GM12878 (cell line): Measurements from ENCODE around the gene CAPN15. TPM values are rescaled to one million over a fixed set of nuclear protein-coding genes. Genes with fewer than 3 reads are reported as not detected.

Source experiments
- ATAC-seq: fragments of 200-7000 bp; cut with Tn5 transposase; 3 replicates; pipeline ENCODE4 v1.9.1; 2020; ENCODE audit warnings: mild to moderate bottlenecking, moderate library complexity
- BruUV-seq: library from RNA; stranded (reverse); fragments of 400-500 nt; replicated peaks from 2 replicates; lab custom pipeline; 2021; lab: Mats Ljungman, UMichigan
- CTCF ChIA-PET: fragments of 300-600 bp; sonication (Branson Sonifier 250); formaldehyde crosslinking; extraction: SDS; loops from one replicate; lab custom pipeline; 2021; ENCODE audit warnings: inconsistent platforms; lab: Yijun Ruan, JAX
- POLR2A ChIA-PET: fragments of 350-600 bp; formaldehyde crosslinking; extraction: SDS; loops from one replicate; lab custom pipeline; 2021; ENCODE audit warnings: inconsistent platforms; lab: Charles Lee
- RAD21 ChIA-PET: fragments of 300-600 bp; sonication (Branson Sonifier 250); formaldehyde crosslinking; loops from one replicate; lab custom pipeline; 2023; ENCODE audit warnings: antibody characterized with exemption; ENCODE audit not compliant: unreplicated experiment; lab: Charles Lee
- SMC1A ChIA-PET: fragments of 300-600 bp; sonication (Branson Sonifier 250); formaldehyde crosslinking; loops from one replicate; lab custom pipeline; 2023; ENCODE audit not compliant: unreplicated experiment, uncharacterized antibody; lab: Charles Lee
- DNase-seq: peaks from one replicate; pipeline ENCODE4 v3.0.0-alpha.2; 2011; ENCODE audit warnings: low read depth, low spot score
- FAIRE-seq: peaks from 3 replicates; lab custom pipeline; 2011; peaks lifted over from hg19 to GRCh38; lab: Jason Lieb, UNC
- H2AFZ ChIP-seq: 2 replicates; pipeline ENCODE4 v1.6.0; 2011; ENCODE audit warnings: low read depth, low read length, control low read depth; ENCODE audit not compliant: control insufficient read depth
- H3K27ac ChIP-seq: 2 replicates; pipeline ENCODE4 v1.5.1; 2011; ENCODE audit warnings: control low read depth; ENCODE audit not compliant: control insufficient read depth, insufficient read depth
- H3K27me3 ChIP-seq, 2 experiments: replicated peaks in 1 of 2; 2 replicates each; pipeline versions ENCODE4 v1.6.0 to v1.6.1; 2011; ENCODE audit warnings: low read length in 1 of 2; ENCODE audit not compliant: control insufficient read depth in 2 of 2, insufficient read depth in 2 of 2
- H3K36me3 ChIP-seq, 2 experiments: 2 replicates each; pipeline ENCODE4 v1.5.1; 2011; ENCODE audit warnings: low read length in 1 of 2; ENCODE audit not compliant: control insufficient read depth in 2 of 2, insufficient read depth in 2 of 2
- H3K4me1 ChIP-seq: 2 replicates; pipeline ENCODE4 v1.6.1; 2011; ENCODE audit warnings: mild to moderate bottlenecking, low read length, moderate library complexity, mixed read lengths; ENCODE audit not compliant: control insufficient read depth, insufficient read depth
- H3K4me2 ChIP-seq: 2 replicates; pipeline ENCODE4 v1.6.0; 2011; ENCODE audit warnings: control low read depth; ENCODE audit not compliant: control insufficient read depth, insufficient read depth
- H3K4me3 ChIP-seq: fragments of 200-600 bp; sonication (generic); 2 replicates; pipeline ENCODE4 v1.5.1; 2016
- H3K79me2 ChIP-seq: 2 replicates; pipeline ENCODE4 v1.6.0; 2011; ENCODE audit warnings: low read length; ENCODE audit not compliant: control insufficient read depth, insufficient read depth
- H3K9ac ChIP-seq: 2 replicates; pipeline ENCODE4 v1.8.0; 2011; ENCODE audit warnings: low read length, control low read depth, mixed read lengths; ENCODE audit not compliant: control insufficient read depth, insufficient read depth
- H3K9me3 ChIP-seq: replicated peaks from 3 replicates; pipeline ENCODE4 v1.5.1; 2011; ENCODE audit warnings: mild to moderate bottlenecking, low read length; ENCODE audit not compliant: control insufficient read depth, insufficient read depth
- H4K20me1 ChIP-seq: 2 replicates; pipeline ENCODE4 v1.6.0; 2011; ENCODE audit not compliant: control insufficient read depth, insufficient read depth
- ETV6 ChIP-seq, 2 experiments: fragments of 450-650 bp in 1 of 2; IDR thresholded peaks in 1 of 2; conservative IDR thresholded peaks in 1 of 2; 2 replicates each; pipeline ENCODE4 v1.6.1; 2014; ENCODE audit warnings: antibody characterized with exemption in 1 of 2, borderline replicate concordance in 1 of 2, low read depth in 1 of 2, mild to moderate bottlenecking in 1 of 2, moderate library complexity in 1 of 2
- SMARCA5 ChIP-seq: fragments of 450-650 bp; IDR thresholded peaks from 2 replicates; pipeline ENCODE4 v1.6.1; 2017; ENCODE audit warnings: mild to moderate bottlenecking
- WGBS: methylation state at CpG from one replicate; pipeline ENCODE4 v1.1.6; 2016; ENCODE audit warnings: low lambda C conversion rate; ENCODE audit not compliant: insufficient replicate concordance, insufficient coverage; ENCODE audit errors: missing lambda C conversion rate; 5-methylcytosine and 5-hydroxymethylcytosine counted together
- in situ Hi-C: fragments of 300-500 bp; cut with MboI; formaldehyde crosslinking; loops from 9 replicates; pipeline ENCODE4 v1.14.3; 2018; ENCODE audit warnings: mixed read lengths
- intact Hi-C: fragments of 100-400 bp; cut with micrococcal nuclease; formaldehyde crosslinking; loops from one replicate; pipeline ENCODE4 v1.14.2; 2022; ENCODE audit not compliant: unreplicated experiment
- polyA plus RNA-seq, 11 experiments: library from polyadenylated mRNA; depleted of rRNA in 4 of 11; unstranded in 6 of 11; stranded (reverse) in 5 of 11; fragments of >200 nt; fragmentation: Nextera tagmentation in 4 of 11; fragmentation: Illumina TruSeq in 1 of 11; extraction: Ambion mirVana in 4 of 11; extraction: Trizol in 1 of 11; gene quantifications; 1 replicate in 1 of 11; 2 replicates in 10 of 11; pipeline versions ENCODE4 v1.2.1 to v1.2.3, GENCODE V29; 2011 to 2016; ENCODE audit warnings: inconsistent platforms in 2 of 11, missing spikeins in 2 of 11, low read depth in 1 of 11
- total RNA-seq, 4 experiments: library from RNA; depleted of rRNA in 3 of 4; stranded (reverse); fragments of >200 nt in 3 of 4; fragmentation: Illumina TruSeq in 1 of 4; extraction: Trizol in 1 of 4; gene quantifications; 2 replicates each; pipeline versions ENCODE4 v1.2.1 to v1.2.3, GENCODE V29; 2013 to 2021

Gene CAPN15
- total and polyA plus RNA-seq, 10 of the 15 experiments (the other 5 are each of a cell fraction or from before 2014, with no cell fraction given) = 0.40 to 78.5 (median 8.3) TPM

GRCh38 chr16:565419-566330 is 38.2 kb downstream of the CAPN15 start:
- SMC1A ChIA-PET = no interaction called here
- CTCF ChIA-PET = no interaction called here
- DNase-seq = no peak
- no peak for TF ChIP-seq ETV6 (conservative IDR thresholded peaks at IDR 0.05 in 1 of 2, IDR thresholded peaks at IDR 0.05 in 1 of 2; ENCODE audit: borderline replicate concordance in 1 of 2, low read depth in 1 of 2)
- 0 out of 2 replicates have a peak, but pooled peaks have one; percentile 1 for TF ChIP-seq SMARCA5
- intact Hi-C loops = loop anchor here (5.0 kb wide), 1 partner anchor 38 kb away; the partner anchor contains the start of gene CAPN15
- peak overlapping the region; percentile 76; the same call in 1 of the 2 replicates for H3K4me2 ChIP-seq
- H3K27me3 ChIP-seq = peaks cover 2% of the 10 kb centered on the region in 2 experiments; a peak in 2 of 4 replicates
- ATAC-seq = no peak
- H2AFZ ChIP-seq = no peak overlapping the region
- no TSS peak for BruUV-seq
- in situ Hi-C loops = loop anchor here (5.0 kb wide), 1 partner anchor 33 kb away; no protein-coding TSS in a partner anchor
- RAD21 ChIA-PET = no interaction called here
- no peak overlapping the region for H3K4me3 ChIP-seq
- no peaks in the 10 kb centered on the region for H4K20me1 ChIP-seq
- H3K36me3 ChIP-seq = no peaks in the 10 kb centered on the region
- H3K9ac ChIP-seq = no peak overlapping the region
- no peak overlapping the region for H3K27ac ChIP-seq
- FAIRE-seq = no peak
- H3K9me3 ChIP-seq = no peaks in the 10 kb centered on the region
- peaks cover 2% of the 10 kb centered on the region for H3K79me2 ChIP-seq
- H3K4me1 ChIP-seq = peaks cover 19% of the 10 kb centered on the region
- POLR2A ChIA-PET = no interaction called here
- WGBS = 59% methylated on average over 32 of the region's 35 CpGs
